ENCODE measurements around the gene S100A6.

DNA sequence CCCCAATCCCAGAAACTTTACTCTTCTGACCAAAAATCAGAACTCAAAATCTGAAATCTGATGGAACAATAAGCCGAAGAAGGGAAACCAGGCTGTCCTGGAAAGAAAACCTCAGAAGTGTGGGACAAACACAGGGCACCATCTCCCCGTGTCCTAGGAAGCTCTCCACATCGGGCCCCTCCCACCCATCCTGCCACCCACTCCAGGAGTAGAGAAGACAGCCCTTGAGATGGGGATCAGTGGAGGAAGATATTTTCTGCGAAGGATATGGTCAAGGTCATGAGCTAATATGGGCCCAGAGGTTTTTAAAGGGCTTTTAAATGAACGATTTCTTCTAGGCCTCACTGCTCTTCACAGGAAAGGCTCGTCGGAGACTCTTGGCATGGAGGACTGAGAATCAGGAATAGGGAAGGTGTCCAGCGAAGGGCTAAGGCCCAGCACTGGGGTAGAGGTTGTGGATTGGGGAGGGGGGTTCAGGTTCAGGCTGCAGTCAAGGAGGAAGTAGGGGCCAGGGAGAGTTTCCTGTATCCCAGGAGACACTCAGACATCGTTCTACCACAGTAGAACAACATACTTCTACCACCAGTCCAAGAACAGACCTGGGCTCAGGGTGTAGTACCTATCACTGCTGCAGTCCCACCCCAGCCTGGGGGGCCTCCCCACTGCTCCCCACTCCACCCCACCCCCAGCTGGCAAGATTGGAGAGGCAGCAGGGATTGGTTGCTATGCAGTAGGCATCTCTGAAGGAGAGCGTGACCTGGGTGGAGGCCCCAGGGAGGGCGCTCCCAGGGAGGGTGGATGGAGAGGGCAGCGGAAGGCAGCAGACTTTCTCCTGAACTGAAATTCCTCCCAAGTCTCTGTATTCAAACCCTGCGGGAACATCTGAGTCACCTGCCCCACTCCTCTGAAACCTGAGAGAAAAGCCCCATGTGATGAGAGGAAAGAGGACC lies 6.1 kb upstream of the S100A6 start:
- TF ChIP-seq TAF1 (conservative IDR thresholded peaks at IDR 0.05) (no peak), EGR1 (IDR thresholded peaks at IDR 0.05; ENCODE audit: low read depth in 2 of 2) (no peak), YY1 (IDR thresholded peaks at IDR 0.05) (no peak), NR2F2 (IDR thresholded peaks at IDR 0.05) (no peak), RAD21 (IDR thresholded peaks at IDR 0.05) (no peak), RXRA (IDR thresholded peaks at IDR 0.05) (no peak)
- TF ChIP-seq, protein P1, sequence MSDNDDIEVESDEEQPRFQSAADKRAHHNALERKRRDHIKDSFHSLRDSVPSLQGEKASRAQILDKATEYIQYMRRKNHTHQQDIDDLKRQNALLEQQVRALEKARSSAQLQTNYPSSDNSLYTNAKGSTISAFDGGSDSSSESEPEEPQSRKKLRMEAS (IDR thresholded peaks at IDR 0.05), result no peak
- TF ChIP-seq, protein P2, sequence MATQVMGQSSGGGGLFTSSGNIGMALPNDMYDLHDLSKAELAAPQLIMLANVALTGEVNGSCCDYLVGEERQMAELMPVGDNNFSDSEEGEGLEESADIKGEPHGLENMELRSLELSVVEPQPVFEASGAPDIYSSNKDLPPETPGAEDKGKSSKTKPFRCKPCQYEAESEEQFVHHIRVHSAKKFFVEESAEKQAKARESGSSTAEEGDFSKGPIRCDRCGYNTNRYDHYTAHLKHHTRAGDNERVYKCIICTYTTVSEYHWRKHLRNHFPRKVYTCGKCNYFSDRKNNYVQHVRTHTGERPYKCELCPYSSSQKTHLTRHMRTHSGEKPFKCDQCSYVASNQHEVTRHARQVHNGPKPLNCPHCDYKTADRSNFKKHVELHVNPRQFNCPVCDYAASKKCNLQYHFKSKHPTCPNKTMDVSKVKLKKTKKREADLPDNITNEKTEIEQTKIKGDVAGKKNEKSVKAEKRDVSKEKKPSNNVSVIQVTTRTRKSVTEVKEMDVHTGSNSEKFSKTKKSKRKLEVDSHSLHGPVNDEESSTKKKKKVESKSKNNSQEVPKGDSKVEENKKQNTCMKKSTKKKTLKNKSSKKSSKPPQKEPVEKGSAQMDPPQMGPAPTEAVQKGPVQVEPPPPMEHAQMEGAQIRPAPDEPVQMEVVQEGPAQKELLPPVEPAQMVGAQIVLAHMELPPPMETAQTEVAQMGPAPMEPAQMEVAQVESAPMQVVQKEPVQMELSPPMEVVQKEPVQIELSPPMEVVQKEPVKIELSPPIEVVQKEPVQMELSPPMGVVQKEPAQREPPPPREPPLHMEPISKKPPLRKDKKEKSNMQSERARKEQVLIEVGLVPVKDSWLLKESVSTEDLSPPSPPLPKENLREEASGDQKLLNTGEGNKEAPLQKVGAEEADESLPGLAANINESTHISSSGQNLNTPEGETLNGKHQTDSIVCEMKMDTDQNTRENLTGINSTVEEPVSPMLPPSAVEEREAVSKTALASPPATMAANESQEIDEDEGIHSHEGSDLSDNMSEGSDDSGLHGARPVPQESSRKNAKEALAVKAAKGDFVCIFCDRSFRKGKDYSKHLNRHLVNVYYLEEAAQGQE (IDR thresholded peaks at IDR 0.05), result no peak
- TF ChIP-seq, protein P3, sequence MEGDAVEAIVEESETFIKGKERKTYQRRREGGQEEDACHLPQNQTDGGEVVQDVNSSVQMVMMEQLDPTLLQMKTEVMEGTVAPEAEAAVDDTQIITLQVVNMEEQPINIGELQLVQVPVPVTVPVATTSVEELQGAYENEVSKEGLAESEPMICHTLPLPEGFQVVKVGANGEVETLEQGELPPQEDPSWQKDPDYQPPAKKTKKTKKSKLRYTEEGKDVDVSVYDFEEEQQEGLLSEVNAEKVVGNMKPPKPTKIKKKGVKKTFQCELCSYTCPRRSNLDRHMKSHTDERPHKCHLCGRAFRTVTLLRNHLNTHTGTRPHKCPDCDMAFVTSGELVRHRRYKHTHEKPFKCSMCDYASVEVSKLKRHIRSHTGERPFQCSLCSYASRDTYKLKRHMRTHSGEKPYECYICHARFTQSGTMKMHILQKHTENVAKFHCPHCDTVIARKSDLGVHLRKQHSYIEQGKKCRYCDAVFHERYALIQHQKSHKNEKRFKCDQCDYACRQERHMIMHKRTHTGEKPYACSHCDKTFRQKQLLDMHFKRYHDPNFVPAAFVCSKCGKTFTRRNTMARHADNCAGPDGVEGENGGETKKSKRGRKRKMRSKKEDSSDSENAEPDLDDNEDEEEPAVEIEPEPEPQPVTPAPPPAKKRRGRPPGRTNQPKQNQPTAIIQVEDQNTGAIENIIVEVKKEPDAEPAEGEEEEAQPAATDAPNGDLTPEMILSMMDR (IDR thresholded peaks at IDR 0.05; ENCODE audit: low read depth, low read length, missing input control), result no peak
- TF ChIP-seq, protein P4, sequence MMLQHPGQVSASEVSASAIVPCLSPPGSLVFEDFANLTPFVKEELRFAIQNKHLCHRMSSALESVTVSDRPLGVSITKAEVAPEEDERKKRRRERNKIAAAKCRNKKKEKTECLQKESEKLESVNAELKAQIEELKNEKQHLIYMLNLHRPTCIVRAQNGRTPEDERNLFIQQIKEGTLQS (IDR thresholded peaks at IDR 0.05), result no peak

Measured in liver (tissue), 3 donors.